HEK293 (cell line): ENCODE measurements around the gene CNP.

Experiments
- CTCF ChIA-PET: fragments of 350-600 bp; formaldehyde crosslinking; extraction: SDS; loops from one replicate; lab custom pipeline; 2021; ENCODE audit warnings: antibody characterized with exemption; lab: Yijun Ruan, JAX
- POLR2A ChIA-PET: fragments of 300-600 bp; formaldehyde crosslinking; extraction: SDS; loops from one replicate; lab custom pipeline; 2020; ENCODE audit warnings: antibody characterized with exemption, inconsistent platforms; lab: Yijun Ruan, JAX
- H3K27ac ChIP-seq: fragments of 200-500 bp; sonication (Bioruptor generic); 2 replicates; pipeline ENCODE4 v1.5.1; 2014; ENCODE audit warnings: low read depth, low read length, control low read depth, inconsistent platforms; ENCODE audit errors: extremely low read depth
- H3K36me3 ChIP-seq, 2 experiments: fragments of 200-500 bp in 1 of 2; sonication (Bioruptor generic) in 1 of 2; 1 replicate in 1 of 2; 2 replicates in 1 of 2; pipeline ENCODE4 v1.5.1; 2014 to 2017; ENCODE audit warnings: inconsistent platforms in 2 of 2, low read length in 2 of 2; ENCODE audit not compliant: control insufficient read depth in 2 of 2, insufficient read depth in 1 of 2
- H3K4me1 ChIP-seq: fragments of 200-500 bp; sonication (Bioruptor generic); 2 replicates; pipeline ENCODE4 v1.5.1; 2014; ENCODE audit warnings: mild to moderate bottlenecking, low read length, inconsistent platforms; ENCODE audit not compliant: control insufficient read depth, insufficient read depth
- H3K4me3 ChIP-seq: 2 replicates; pipeline ENCODE4 v1.5.1; 2011; ENCODE audit warnings: low read depth, mild to moderate bottlenecking, control low read depth, low read length, moderate library complexity
- H3K9me3 ChIP-seq: fragments of 200-500 bp; sonication (Bioruptor generic); 2 replicates; pipeline ENCODE4 v1.5.1; 2014; ENCODE audit warnings: low read depth, low read length, inconsistent platforms; ENCODE audit not compliant: control insufficient read depth, insufficient read depth
- FEZF1 ChIP-seq: fragments of 450-650 bp; formaldehyde crosslinking; IDR thresholded peaks from 2 replicates; pipeline ENCODE4 v1.5.1; 2016; ENCODE audit warnings: missing biosample characterization, missing genetic modification characterization
- GLI2 ChIP-seq: fragments of 450-650 bp; formaldehyde crosslinking; IDR thresholded peaks from 2 replicates; pipeline ENCODE4; 2017; ENCODE audit warnings: missing biosample characterization, missing genetic modification characterization, low read depth, borderline replicate concordance
- OSR2 ChIP-seq: fragments of 450-650 bp; formaldehyde crosslinking; IDR thresholded peaks from 2 replicates; pipeline ENCODE4 v1.5.1; 2016; ENCODE audit warnings: missing biosample characterization, missing genetic modification characterization
- TCF7L2 ChIP-seq: IDR thresholded peaks from 2 replicates; pipeline ENCODE4 v1.6.1; 2011; ENCODE audit warnings: low read depth, mild to moderate bottlenecking, inconsistent platforms, low read length, moderate library complexity, borderline replicate concordance
- ZEB2 ChIP-seq: fragments of 450-650 bp; formaldehyde crosslinking; IDR thresholded peaks from 2 replicates; pipeline ENCODE4 v1.5.1; 2016; ENCODE audit warnings: missing biosample characterization, missing genetic modification characterization
- ZIC2 ChIP-seq: fragments of 450-650 bp; formaldehyde crosslinking; IDR thresholded peaks from 2 replicates; pipeline ENCODE4 v1.5.1; 2016; ENCODE audit warnings: missing biosample characterization, missing genetic modification characterization
- ZNF133 ChIP-seq: fragments of 450-650 bp; formaldehyde crosslinking; IDR thresholded peaks from 2 replicates; pipeline ENCODE4 v1.5.1; 2016; ENCODE audit warnings: missing biosample characterization, missing genetic modification characterization
- ZNF184 ChIP-seq: fragments of 450-650 bp; IDR thresholded peaks from 2 replicates; pipeline ENCODE4 v1.5.1; 2018; ENCODE audit warnings: missing biosample characterization, mild to moderate bottlenecking, missing genetic modification characterization
- ZNF19 ChIP-seq: fragments of 450-650 bp; formaldehyde crosslinking; IDR thresholded peaks from 2 replicates; pipeline ENCODE4; 2016; ENCODE audit warnings: missing biosample characterization, missing genetic modification characterization, low read depth
- ZNF248 ChIP-seq: fragments of 450-650 bp; formaldehyde crosslinking; IDR thresholded peaks from 2 replicates; pipeline ENCODE4 v1.5.1; 2017; ENCODE audit warnings: missing biosample characterization, missing genetic modification characterization
- ZNF274 ChIP-seq, 2 experiments: fragments of 200-500 bp in 1 of 2; fragments of 450-650 bp in 1 of 2; sonication (Bioruptor generic) in 1 of 2; formaldehyde crosslinking in 1 of 2; IDR thresholded peaks; 2 replicates each; pipeline versions ENCODE4 v1.5.1 to v1.6.1; 2014 to 2016; ENCODE audit warnings: borderline replicate concordance in 1 of 2, inconsistent platforms in 1 of 2, low read length in 1 of 2, missing biosample characterization in 1 of 2, missing genetic modification characterization in 1 of 2
- ZNF37A ChIP-seq: fragments of 450-650 bp; IDR thresholded peaks from 2 replicates; pipeline ENCODE4 v1.5.1; 2018; ENCODE audit warnings: missing biosample characterization, missing genetic modification characterization
- ZNF394 ChIP-seq: fragments of 450-650 bp; formaldehyde crosslinking; IDR thresholded peaks from 2 replicates; pipeline ENCODE4 v1.5.1; 2016; ENCODE audit warnings: missing biosample characterization, missing genetic modification characterization, mild to moderate bottlenecking, moderate library complexity, borderline replicate concordance
- ZNF558 ChIP-seq: fragments of 450-650 bp; formaldehyde crosslinking; IDR thresholded peaks from 2 replicates; pipeline ENCODE4 v1.5.1; 2016; ENCODE audit warnings: missing biosample characterization, missing genetic modification characterization
- ZNF654 ChIP-seq: fragments of 450-650 bp; formaldehyde crosslinking; IDR thresholded peaks from 2 replicates; pipeline ENCODE4 v1.5.1; 2016; ENCODE audit warnings: low read depth, missing biosample characterization, missing genetic modification characterization
- ZNF791 ChIP-seq: fragments of 450-650 bp; formaldehyde crosslinking; IDR thresholded peaks from 2 replicates; pipeline ENCODE4 v1.5.1; 2016; ENCODE audit warnings: missing biosample characterization, missing genetic modification characterization
- TF ChIP-seq, protein P1 (sequence below): fragments of 450-650 bp; formaldehyde crosslinking; IDR thresholded peaks from 2 replicates; pipeline ENCODE4 v1.5.1; 2017; ENCODE audit warnings: missing biosample characterization, missing genetic modification characterization
- TF ChIP-seq, protein P2 (sequence below): fragments of 450-650 bp; formaldehyde crosslinking; IDR thresholded peaks from 2 replicates; pipeline ENCODE4 v1.5.1; 2016; ENCODE audit warnings: missing biosample characterization, missing genetic modification characterization

CNP gene

DNA sequence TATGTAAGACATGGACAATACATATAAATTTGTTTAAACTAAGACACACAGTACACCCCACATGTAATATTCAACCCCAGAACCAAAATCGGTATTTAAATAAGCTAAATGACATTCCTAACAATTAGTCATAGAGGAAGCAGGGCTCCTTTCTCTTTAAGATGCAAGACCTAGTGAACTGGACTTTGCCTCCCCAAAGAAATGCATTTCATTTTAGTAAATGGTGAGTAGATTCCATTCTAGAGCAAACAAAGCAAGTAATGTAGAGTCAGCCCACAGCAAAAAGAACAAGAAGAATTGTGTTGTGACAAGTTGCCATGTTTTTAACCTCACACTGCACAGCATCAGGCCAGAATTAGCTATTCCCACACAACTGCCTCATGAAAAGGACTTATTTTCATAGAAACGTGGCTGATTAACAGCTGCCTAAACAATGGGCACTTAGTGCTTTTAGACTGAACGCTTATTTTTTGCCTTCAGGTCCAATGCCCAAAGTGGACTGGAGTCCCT is 36.3 kb downstream of the CNP start (continued):
- TF ChIP-seq ZNF558 (tag by site-specific recombination) (no peak), ZNF37A (tag by site-specific recombination) (no peak), ZEB2 (tag by site-specific recombination) (no peak), ZNF394 (tag by site-specific recombination) (no peak)

DNA sequence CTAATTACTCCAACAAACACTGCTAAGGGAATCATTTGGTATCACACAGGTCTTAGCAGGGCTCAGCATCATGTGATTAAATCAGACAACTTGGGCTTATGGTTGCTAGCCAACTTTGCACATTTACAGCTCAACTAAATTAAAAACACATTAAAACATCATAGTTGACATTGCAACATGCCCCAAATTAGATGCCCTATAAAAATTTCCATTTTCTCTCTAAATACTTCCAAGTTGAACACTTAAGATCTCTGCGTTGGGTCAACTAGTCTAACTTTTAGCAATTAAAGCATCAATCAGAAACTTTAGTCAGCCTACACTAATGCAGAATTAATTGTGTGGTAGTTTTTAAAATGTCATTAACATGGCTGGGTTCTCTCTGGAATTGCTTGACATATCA is 38.6 kb downstream of the CNP start:
- 0 out of 2 replicates have a peak, but pooled peaks cover 2% of the 10 kb centered on the region for H3K4me1 ChIP-seq
- TF ChIP-seq OSR2: peak; percentile 7; the same call in 1 of the 2 replicates
- TF ChIP-seq, protein P1, sequence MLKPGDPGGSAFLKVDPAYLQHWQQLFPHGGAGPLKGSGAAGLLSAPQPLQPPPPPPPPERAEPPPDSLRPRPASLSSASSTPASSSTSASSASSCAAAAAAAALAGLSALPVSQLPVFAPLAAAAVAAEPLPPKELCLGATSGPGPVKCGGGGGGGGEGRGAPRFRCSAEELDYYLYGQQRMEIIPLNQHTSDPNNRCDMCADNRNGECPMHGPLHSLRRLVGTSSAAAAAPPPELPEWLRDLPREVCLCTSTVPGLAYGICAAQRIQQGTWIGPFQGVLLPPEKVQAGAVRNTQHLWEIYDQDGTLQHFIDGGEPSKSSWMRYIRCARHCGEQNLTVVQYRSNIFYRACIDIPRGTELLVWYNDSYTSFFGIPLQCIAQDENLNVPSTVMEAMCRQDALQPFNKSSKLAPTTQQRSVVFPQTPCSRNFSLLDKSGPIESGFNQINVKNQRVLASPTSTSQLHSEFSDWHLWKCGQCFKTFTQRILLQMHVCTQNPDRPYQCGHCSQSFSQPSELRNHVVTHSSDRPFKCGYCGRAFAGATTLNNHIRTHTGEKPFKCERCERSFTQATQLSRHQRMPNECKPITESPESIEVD: peak; percentile 77
- TF ChIP-seq FEZF1 (tag by site-specific recombination): peak; percentile 36; the same call in 1 of the 2 replicates
- TF ChIP-seq ZNF184 (tag by site-specific recombination): no peak
- TF ChIP-seq ZNF558 (tag by site-specific recombination): no peak
- no peak for TF ChIP-seq ZNF133 (tag by site-specific recombination)
- TF ChIP-seq GLI2: no peak
- TF ChIP-seq ZNF19 (tag by site-specific recombination): no peak
- no peak for TF ChIP-seq ZNF248
- TF ChIP-seq, all 188 proteins: peak for 3
- Histone ChIP-seq H3K4me3 (no peak overlapping the region), H3K27ac (no peak overlapping the region; the same call in 1 of the 2 replicates), H3K9me3 (no peaks in the 10 kb centered on the region; the same call in 1 of the 2 replicates), H3K36me3 (peaks cover 37 to 46% of the 10 kb centered on the region in 2 experiments)
- CTCF ChIA-PET: interaction anchor here (0.6 to 5.3 kb wide), 6 partner anchors 11 to 401 kb away, joined by 3 to 21 read pairs (median 4); partner anchors contain the start of genes DNAJC7 and NKIRAS2
- POLR2A ChIA-PET: interaction anchor here (1.1 kb wide), 1 partner anchor 12 kb away, joined by 3 read pairs; the partner anchor contains the start of gene DNAJC7

DNA sequence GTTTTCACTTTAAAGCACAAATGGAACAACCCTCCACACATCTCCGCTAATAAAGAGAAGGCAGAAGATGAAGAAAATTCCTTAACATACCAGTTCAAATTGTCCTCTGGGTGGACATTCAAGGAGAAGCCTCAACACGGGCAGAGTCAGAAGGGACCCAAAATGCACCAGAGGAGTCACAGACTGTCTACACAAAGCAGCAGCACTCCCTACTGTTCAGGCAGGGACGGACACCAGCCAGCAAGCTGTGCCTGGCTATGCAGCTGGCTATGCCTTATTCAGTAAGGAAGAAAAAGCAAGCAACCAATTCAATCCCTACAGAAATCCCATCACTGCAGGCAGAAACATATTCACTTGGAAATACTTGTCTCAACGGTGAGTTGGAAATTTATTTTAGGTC is 42.6 kb downstream of the CNP start:
- H3K4me3 ChIP-seq: no peak overlapping the region
- H3K27ac ChIP-seq: no peak overlapping the region; the same call in 1 of the 2 replicates
- H3K36me3 ChIP-seq: peaks cover 17 to 18% of the 10 kb centered on the region in 2 experiments
- 0 out of 2 replicates have a peak, but pooled peaks cover 5% of the 10 kb centered on the region for H3K4me1 ChIP-seq
- CTCF ChIA-PET: interaction anchor here (0.9 to 2.1 kb wide), 3 partner anchors 9 to 95 kb away, joined by 4 to 15 read pairs (median 5); partner anchors contain the start of genes DNAJC7 and NKIRAS2
- no peaks in the 10 kb centered on the region for H3K9me3 ChIP-seq
- TF ChIP-seq ZIC2 (tag by site-specific recombination): no peak
- TF ChIP-seq ZNF654 (tag by site-specific recombination): peak; percentile 39
- no peak for TF ChIP-seq ZNF274 (IDR thresholded peaks at IDR 0.05; ENCODE audit: low read length)
- no peak for TF ChIP-seq ZNF274 (tag by site-specific recombination; IDR thresholded peaks at IDR 0.05; ENCODE audit: borderline replicate concordance)
- no peak for TF ChIP-seq TCF7L2
- no peak for TF ChIP-seq ZNF791 (tag by site-specific recombination)
- TF ChIP-seq, protein P2, sequence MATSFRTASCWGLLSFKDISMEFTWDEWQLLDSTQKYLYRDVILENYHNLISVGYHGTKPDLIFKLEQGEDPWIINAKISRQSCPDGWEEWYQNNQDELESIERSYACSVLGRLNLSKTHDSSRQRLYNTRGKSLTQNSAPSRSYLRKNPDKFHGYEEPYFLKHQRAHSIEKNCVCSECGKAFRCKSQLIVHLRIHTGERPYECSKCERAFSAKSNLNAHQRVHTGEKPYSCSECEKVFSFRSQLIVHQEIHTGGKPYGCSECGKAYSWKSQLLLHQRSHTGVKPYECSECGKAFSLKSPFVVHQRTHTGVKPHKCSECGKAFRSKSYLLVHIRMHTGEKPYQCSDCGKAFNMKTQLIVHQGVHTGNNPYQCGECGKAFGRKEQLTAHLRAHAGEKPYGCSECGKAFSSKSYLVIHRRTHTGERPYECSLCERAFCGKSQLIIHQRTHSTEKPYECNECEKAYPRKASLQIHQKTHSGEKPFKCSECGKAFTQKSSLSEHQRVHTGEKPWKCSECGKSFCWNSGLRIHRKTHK (tag by site-specific recombination): no peak
- POLR2A ChIA-PET: interaction anchor here (0.6 to 1.2 kb wide), 3 partner anchors 11 to 218 kb away, joined by 3 to 6 read pairs (median 5); partner anchors contain the start of gene NKIRAS2
